ENCODE data around the gene ZBTB17. TPM values are rescaled to one million over a fixed set of nuclear protein-coding genes. Genes with fewer than 3 reads are reported as not detected.

Gene ZBTB17
- total and polyA plus RNA-seq, 9 of the 15 experiments (the other 6 are each of a cell fraction or from before 2014, with no cell fraction given) = 1.1 to 53.4 (median 29.6) TPM

- TF ChIP-seq ZBTB43 (CRISPR knock-in tag; IDR thresholded peaks at IDR 0.05) (peak; percentile 28; the same call in 1 of the 2 replicates), THAP7 (CRISPR knock-in tag; IDR thresholded peaks at IDR 0.05) (0 out of 2 replicates have a peak, but pooled peaks have one; percentile 36), ZNF436 (CRISPR knock-in tag; IDR thresholded peaks at IDR 0.05) (no peak), ATF7 (IDR thresholded peaks at IDR 0.05) (0 out of 2 replicates have a peak, but pooled peaks have one; percentile 8), SP2 (IDR thresholded peaks at IDR 0.05; ENCODE audit: extremely low read depth, low read depth, low read length, poor library complexity, severe bottlenecking) (no peak), FOXK1 (CRISPR knock-in tag; IDR thresholded peaks at IDR 0.05; ENCODE audit: borderline replicate concordance) (peak; percentile 91), FOXM1 (IDR thresholded peaks at IDR 0.05; ENCODE audit: low read depth) (no peak), FOXM1 (CRISPR knock-in tag; IDR thresholded peaks at IDR 0.05; ENCODE audit: low read depth) (0 out of 2 replicates have a peak, but pooled peaks have one; percentile 14), HIVEP1 (CRISPR knock-in tag; IDR thresholded peaks at IDR 0.05) (0 out of 2 replicates have a peak, but pooled peaks have one; percentile 58), MNT (conservative IDR thresholded peaks at IDR 0.05) (peak in 1 of 2 experiments; percentile 21; a peak in 1 of 4 replicates), REST (IDR thresholded peaks at IDR 0.05; ENCODE audit: borderline replicate concordance) (peak; percentile 25; the same call in 1 of the 2 replicates), REST (CRISPR knock-in tag; IDR thresholded peaks at IDR 0.05; ENCODE audit: low read depth) (peak; percentile 52; the same call in 1 of the 2 replicates), FOXA3 (CRISPR knock-in tag; conservative IDR thresholded peaks at IDR 0.05 in 1 of 2, IDR thresholded peaks at IDR 0.05 in 1 of 2) (no peak; a peak in 1 of 4 replicates), KDM4B (IDR thresholded peaks at IDR 0.05; ENCODE audit: borderline replicate concordance in 2 of 2, low read depth in 1 of 2) (peak in 1 of 2 experiments; percentile 70; a peak in 1 of 4 replicates)
Measured at GRCh38 chr1:15951341-15952153, 24.4 kb downstream of the ZBTB17 start (continued).

Data from K562 (cell line).